Parathyroid adenoma (tissue), 2 donors: ENCODE data around the gene C1orf74.

Source experiments
- H2AFZ ChIP-seq: fragments of 300-600 bp; sonication (generic); one replicate; pipeline ENCODE4 v1.7.0; 2017; ENCODE audit warnings: antibody characterized with exemption, mild to moderate bottlenecking
- H3K27ac ChIP-seq: fragments of 300-600 bp; sonication (generic); one replicate; pipeline ENCODE4 v1.7.0; 2017
- H3K27me3 ChIP-seq: fragments of 300-600 bp; sonication (generic); one replicate; pipeline ENCODE4 v1.7.0; 2017; ENCODE audit warnings: low read length; ENCODE audit not compliant: control insufficient read depth, insufficient read depth
- H3K36me3 ChIP-seq: fragments of 300-600 bp; sonication (generic); one replicate; pipeline ENCODE4 v1.7.0; 2017; ENCODE audit warnings: low read length; ENCODE audit not compliant: control insufficient read depth, insufficient read depth
- H3K4me1 ChIP-seq: fragments of 300-600 bp; sonication (generic); one replicate; pipeline ENCODE4 v1.7.0; 2017; ENCODE audit warnings: control low read depth
- H3K4me2 ChIP-seq: fragments of 300-600 bp; sonication (generic); one replicate; pipeline ENCODE4 v1.7.0; 2017; ENCODE audit warnings: low read length
- H3K4me3 ChIP-seq: fragments of 300-600 bp; sonication (generic); one replicate; pipeline ENCODE4 v1.7.0; 2017; ENCODE audit warnings: low read depth, low read length
- H3K79me2 ChIP-seq: fragments of 300-600 bp; sonication (generic); one replicate; pipeline ENCODE4 v1.7.0; 2017; ENCODE audit warnings: control low read depth
- H3K9ac ChIP-seq: fragments of 300-600 bp; sonication (generic); one replicate; pipeline ENCODE4 v1.7.0; 2017; ENCODE audit warnings: mild to moderate bottlenecking
- H3K9me3 ChIP-seq: fragments of 300-600 bp; sonication (generic); one replicate; pipeline ENCODE4 v1.7.0; 2017; ENCODE audit warnings: low read length; ENCODE audit not compliant: control insufficient read depth
- CTCF ChIP-seq: fragments of 300-600 bp; sonication (generic); IDR thresholded peaks from one replicate; pipeline ENCODE4 v1.7.0; 2017; ENCODE audit warnings: antibody characterized with exemption, mild to moderate bottlenecking
- donor health status: primary hyperparathyroidism.

Gene C1orf74

DNA sequence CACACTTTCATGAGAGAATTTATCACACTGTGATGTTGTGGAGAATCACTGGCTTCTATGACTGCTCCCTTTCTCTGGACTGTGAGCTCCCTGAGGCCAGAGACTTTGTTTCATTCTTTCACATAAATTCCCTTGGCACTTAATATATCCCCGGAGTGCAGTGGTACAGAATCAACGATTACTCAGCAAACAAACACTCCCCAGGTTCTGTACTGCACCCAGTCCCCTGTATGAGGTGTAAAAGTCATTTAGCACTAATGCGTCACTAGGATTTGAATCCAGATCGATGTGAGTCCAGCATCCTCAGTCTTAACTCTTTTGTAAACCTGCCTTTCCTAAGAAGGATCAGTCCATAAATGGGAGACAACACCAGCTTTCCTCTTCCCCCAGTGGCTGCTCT lies 36.6 kb upstream of the C1orf74 start:
- TF ChIP-seq CTCF: no peak
- Histone ChIP-seq H3K9me3 (no peaks in the 10 kb centered on the region), H3K36me3 (no peaks in the 10 kb centered on the region), H2AFZ (no peak overlapping the region), H3K9ac (no peak overlapping the region), H3K79me2 (no peaks in the 10 kb centered on the region), H3K4me3 (no peak overlapping the region), H3K27ac (no peak overlapping the region), H3K4me2 (no peak overlapping the region), H3K27me3 (peaks cover 3% of the 10 kb centered on the region), H3K4me1 (no peaks in the 10 kb centered on the region)

- Histone ChIP-seq H3K4me2 (no peak overlapping the region), H3K4me3 (no peak overlapping the region), H3K9ac (no peak overlapping the region), H3K27ac (no peak overlapping the region), H3K27me3 (peaks cover 3% of the 10 kb centered on the region), H2AFZ (no peak overlapping the region), H3K9me3 (no peaks in the 10 kb centered on the region), H3K79me2 (no peaks in the 10 kb centered on the region), H3K36me3 (no peaks in the 10 kb centered on the region), H3K4me1 (no peaks in the 10 kb centered on the region)
- no peak for TF ChIP-seq CTCF
Measured at GRCh38 chr1:209819058-209819457, 34.7 kb upstream of the C1orf74 start.

DNA sequence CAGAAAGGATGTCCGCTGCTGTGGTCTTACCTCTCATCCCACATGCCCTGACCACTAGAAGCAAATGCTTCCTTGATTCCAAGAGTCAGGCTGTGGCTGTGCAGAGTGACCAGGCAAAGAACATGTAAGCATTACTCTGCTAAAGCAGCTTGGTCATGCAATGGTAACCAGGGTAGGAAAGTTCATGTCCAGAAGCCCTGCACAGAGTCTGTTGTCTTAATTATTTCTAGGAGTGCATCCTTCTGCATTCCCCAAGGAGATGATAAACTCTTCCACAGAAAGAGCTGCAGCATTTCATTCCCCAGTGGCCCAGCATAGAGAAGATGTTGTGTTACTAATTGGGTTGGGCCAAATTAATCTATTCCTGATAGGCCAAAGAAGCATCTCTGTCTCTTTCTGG lies 33.3 kb upstream of the C1orf74 start:
- H2AFZ ChIP-seq: no peak overlapping the region
- H3K27ac ChIP-seq: no peak overlapping the region
- H3K27me3 ChIP-seq: peaks cover 3% of the 10 kb centered on the region
- no peaks in the 10 kb centered on the region for H3K36me3 ChIP-seq
- H3K9me3 ChIP-seq: no peaks in the 10 kb centered on the region
- no peak overlapping the region for H3K4me3 ChIP-seq
- TF ChIP-seq CTCF: no peak
- H3K79me2 ChIP-seq: no peaks in the 10 kb centered on the region
- H3K4me1 ChIP-seq: no peaks in the 10 kb centered on the region
- H3K9ac ChIP-seq: no peak overlapping the region
- H3K4me2 ChIP-seq: no peak overlapping the region

DNA sequence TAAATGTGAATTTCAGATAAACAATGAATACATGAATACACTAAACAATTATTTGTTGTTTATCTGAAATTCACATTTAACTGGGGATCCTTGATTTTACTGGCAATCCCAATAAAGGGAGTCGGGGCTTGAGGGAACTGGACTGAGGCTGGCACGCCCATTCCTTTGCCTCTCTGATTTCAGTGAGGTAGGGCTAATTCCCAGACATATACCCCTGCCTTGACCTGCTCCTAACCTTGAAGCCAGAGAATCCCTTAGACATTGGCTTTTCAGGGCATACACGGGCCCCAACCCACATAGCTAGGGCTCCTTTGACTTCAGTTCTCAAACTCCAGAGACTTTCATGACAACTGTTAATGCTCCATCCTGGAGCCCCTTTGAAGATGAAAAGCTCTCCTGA lies 32.6 kb upstream of the C1orf74 start:
- no peak overlapping the region for H3K9ac ChIP-seq
- no peak overlapping the region for H3K4me2 ChIP-seq
- H3K9me3 ChIP-seq: no peaks in the 10 kb centered on the region
- no peaks in the 10 kb centered on the region for H3K4me1 ChIP-seq
- no peaks in the 10 kb centered on the region for H3K79me2 ChIP-seq
- TF ChIP-seq CTCF: no peak
- no peak overlapping the region for H3K4me3 ChIP-seq
- H3K27me3 ChIP-seq: peaks cover 3% of the 10 kb centered on the region
- H3K27ac ChIP-seq: no peak overlapping the region
- no peaks in the 10 kb centered on the region for H3K36me3 ChIP-seq
- H2AFZ ChIP-seq: no peak overlapping the region

GRCh38 chr1:209815931-209816341 lies 31.6 kb upstream of the C1orf74 start:
- H3K4me1 ChIP-seq: no peaks in the 10 kb centered on the region
- H3K36me3 ChIP-seq: no peaks in the 10 kb centered on the region
- TF ChIP-seq CTCF: no peak
- no peak overlapping the region for H3K4me3 ChIP-seq
- no peak overlapping the region for H3K4me2 ChIP-seq
- H2AFZ ChIP-seq: no peak overlapping the region
- H3K9ac ChIP-seq: no peak overlapping the region
- H3K79me2 ChIP-seq: no peaks in the 10 kb centered on the region
- H3K27me3 ChIP-seq: peaks cover 3% of the 10 kb centered on the region
- no peaks in the 10 kb centered on the region for H3K9me3 ChIP-seq
- H3K27ac ChIP-seq: no peak overlapping the region
